Measurements from ENCODE around the gene PAK1IP1.
"Not testable (repeated sequence)": the region's sequence is repeated elsewhere in the genome, so short reads cannot be mapped to it uniquely, and the experiment has no call there.

Gene PAK1IP1

GRCh38 chr6:10740061-10740460 is 45.3 kb downstream of the PAK1IP1 start:
- Histone ChIP-seq H3K79me2 (ENCODE audit: insufficient read depth, low read length) (no peaks in the 10 kb centered on the region), H3K9me2 (replicated peaks; ENCODE audit: low read depth, low read length) (no peaks in the 10 kb centered on the region), H3K4me1 (ENCODE audit: insufficient read depth, low read length, poor library complexity, severe bottlenecking) (no peaks in the 10 kb centered on the region), H3K4me2 (ENCODE audit: low read depth, low read length, poor library complexity, severe bottlenecking) (no peak overlapping the region), H3K9ac (ENCODE audit: low read depth, low read length, poor library complexity, severe bottlenecking) (no peak overlapping the region), H4K20me1 (ENCODE audit: insufficient read depth, low read length, poor library complexity, severe bottlenecking) (no peaks in the 10 kb centered on the region), H3K27me3 (ENCODE audit: insufficient read depth, low read length, poor library complexity, severe bottlenecking) (no peaks in the 10 kb centered on the region), H3K36me3 (ENCODE audit: insufficient read depth, low read length) (no peaks in the 10 kb centered on the region), H3K9me3 (ENCODE audit: insufficient read depth, low read depth, low read length) (no peaks in the 10 kb centered on the region), H3F3A (ENCODE audit: low read depth) (no peaks in the 10 kb centered on the region), H2AFZ (ENCODE audit: low read length) (no peak overlapping the region), H3K4me3 (ENCODE audit: low read length, poor library complexity, severe bottlenecking) (no peak overlapping the region)
- TF ChIP-seq EZH2phosphoT487 (IDR thresholded peaks at IDR 0.05; ENCODE audit: borderline replicate concordance) (no peak), CTCF (conservative IDR thresholded peaks at IDR 0.05; ENCODE audit: low read length) (no peak)

GRCh38 chr6:10741643-10742042 is 46.9 kb downstream of the PAK1IP1 start:
- not testable (repeated sequence) for H2AFZ ChIP-seq (ENCODE audit: low read length); H3K9ac ChIP-seq (ENCODE audit: low read depth, low read length, poor library complexity, severe bottlenecking); H3K9me3 ChIP-seq (ENCODE audit: insufficient read depth, low read depth, low read length); H3K4me3 ChIP-seq (ENCODE audit: low read length, poor library complexity, severe bottlenecking); H3K79me2 ChIP-seq (ENCODE audit: insufficient read depth, low read length); H3K4me2 ChIP-seq (ENCODE audit: low read depth, low read length, poor library complexity, severe bottlenecking); H3K27me3 ChIP-seq (ENCODE audit: insufficient read depth, low read length, poor library complexity, severe bottlenecking); H3K36me3 ChIP-seq (ENCODE audit: insufficient read depth, low read length); H3K9me2 ChIP-seq (replicated peaks; ENCODE audit: low read depth, low read length); H3K4me1 ChIP-seq (ENCODE audit: insufficient read depth, low read length, poor library complexity, severe bottlenecking); H4K20me1 ChIP-seq (ENCODE audit: insufficient read depth, low read length, poor library complexity, severe bottlenecking); H3F3A ChIP-seq (ENCODE audit: low read depth)

GRCh38 chr6:10742251-10742650 is 47.5 kb downstream of the PAK1IP1 start:
- no peak overlapping the region for H2AFZ ChIP-seq (ENCODE audit: low read length)
- peaks cover 11% of the 10 kb centered on the region for H3K4me1 ChIP-seq (ENCODE audit: insufficient read depth, low read length, poor library complexity, severe bottlenecking)
- H3K27me3 ChIP-seq (ENCODE audit: insufficient read depth, low read length, poor library complexity, severe bottlenecking) = no peaks in the 10 kb centered on the region
- H4K20me1 ChIP-seq (ENCODE audit: insufficient read depth, low read length, poor library complexity, severe bottlenecking) = no peaks in the 10 kb centered on the region
- no peaks in the 10 kb centered on the region for H3K36me3 ChIP-seq (ENCODE audit: insufficient read depth, low read length)
- no peak overlapping the region for H3K4me3 ChIP-seq (ENCODE audit: low read length, poor library complexity, severe bottlenecking)
- H3K79me2 ChIP-seq (ENCODE audit: insufficient read depth, low read length) = peaks cover 10% of the 10 kb centered on the region; the same call in 1 of the 2 replicates
- H3K4me2 ChIP-seq (ENCODE audit: low read depth, low read length, poor library complexity, severe bottlenecking) = no peak overlapping the region
- H3F3A ChIP-seq (ENCODE audit: low read depth) = no peaks in the 10 kb centered on the region
- no peaks in the 10 kb centered on the region for H3K9me2 ChIP-seq (replicated peaks; ENCODE audit: low read depth, low read length)
- H3K9me3 ChIP-seq (ENCODE audit: insufficient read depth, low read depth, low read length) = no peaks in the 10 kb centered on the region
- TF ChIP-seq CTCF (conservative IDR thresholded peaks at IDR 0.05; ENCODE audit: low read length) (no peak), EZH2phosphoT487 (IDR thresholded peaks at IDR 0.05; ENCODE audit: borderline replicate concordance) (no peak)
- H3K9ac ChIP-seq (ENCODE audit: low read depth, low read length, poor library complexity, severe bottlenecking) = no peak overlapping the region

GRCh38 chr6:10743515-10743914 is 48.7 kb downstream of the PAK1IP1 start:
- peaks cover 13% of the 10 kb centered on the region for H3K4me1 ChIP-seq (ENCODE audit: insufficient read depth, low read length, poor library complexity, severe bottlenecking)
- no peaks in the 10 kb centered on the region for H3K9me3 ChIP-seq (ENCODE audit: insufficient read depth, low read depth, low read length)
- no peak overlapping the region for H3K4me3 ChIP-seq (ENCODE audit: low read length, poor library complexity, severe bottlenecking)
- H3K79me2 ChIP-seq (ENCODE audit: insufficient read depth, low read length) = peaks cover 19% of the 10 kb centered on the region
- peaks cover 7% of the 10 kb centered on the region for H4K20me1 ChIP-seq (ENCODE audit: insufficient read depth, low read length, poor library complexity, severe bottlenecking)
- no peak overlapping the region for H3K9ac ChIP-seq (ENCODE audit: low read depth, low read length, poor library complexity, severe bottlenecking)
- no peak overlapping the region for H2AFZ ChIP-seq (ENCODE audit: low read length)
- no peaks in the 10 kb centered on the region for H3F3A ChIP-seq (ENCODE audit: low read depth)
- no peaks in the 10 kb centered on the region for H3K9me2 ChIP-seq (replicated peaks; ENCODE audit: low read depth, low read length)
- H3K4me2 ChIP-seq (ENCODE audit: low read depth, low read length, poor library complexity, severe bottlenecking) = no peak overlapping the region
- H3K27me3 ChIP-seq (ENCODE audit: insufficient read depth, low read length, poor library complexity, severe bottlenecking) = no peaks in the 10 kb centered on the region
- no peak for TF ChIP-seq EZH2phosphoT487 (IDR thresholded peaks at IDR 0.05; ENCODE audit: borderline replicate concordance)
- TF ChIP-seq CTCF (conservative IDR thresholded peaks at IDR 0.05; ENCODE audit: low read length) = no peak
- no peaks in the 10 kb centered on the region for H3K36me3 ChIP-seq (ENCODE audit: insufficient read depth, low read length)

Measured in Loucy (cell line).